Measurements from ENCODE around the gene CRABP2. TPM values are rescaled to one million over a fixed set of nuclear protein-coding genes. Genes with fewer than 3 reads are reported as not detected.
A peak's percentile ranks its signal among the peaks of the same experiment; 100 is the strongest.

Gene CRABP2
- polyA plus RNA-seq, 1 of the 3 experiments (the other 2 are of a cell fraction) = 42.1 TPM

DNA sequence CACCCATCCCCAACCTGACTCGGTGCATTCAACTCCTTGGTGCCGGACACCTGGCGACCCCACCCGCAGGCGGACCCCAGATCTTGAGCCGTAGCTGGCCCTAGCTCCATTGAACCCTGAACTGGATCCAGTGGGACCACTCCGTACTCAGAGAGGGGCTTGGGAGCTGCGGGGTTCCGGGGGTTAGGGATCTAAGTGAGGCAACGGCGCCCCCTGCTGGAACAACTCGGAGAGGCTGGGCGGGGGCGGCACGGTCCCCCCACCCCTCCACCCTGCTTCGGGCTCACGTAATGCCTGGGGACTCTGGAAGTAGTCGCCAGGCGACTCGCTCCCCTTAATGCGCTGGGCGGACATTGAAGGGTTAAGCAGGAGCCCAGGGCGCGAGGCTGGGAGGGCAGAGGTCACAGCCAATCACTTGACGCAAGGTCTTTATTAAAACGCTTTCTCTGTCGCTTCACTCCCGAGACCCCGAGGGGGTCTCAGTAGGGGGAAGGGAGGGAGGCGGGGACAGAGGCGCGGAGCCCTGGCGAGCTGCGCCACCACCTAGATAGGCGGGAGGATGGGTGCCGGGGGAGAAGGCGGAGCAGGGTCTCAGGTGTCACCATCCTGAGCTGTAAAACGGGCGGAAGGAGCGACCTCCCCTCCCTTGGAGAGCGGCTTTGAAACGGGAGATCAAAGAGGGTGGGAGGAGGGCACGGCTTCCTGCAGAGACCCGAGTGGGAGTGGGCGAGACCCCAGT, 704 bp upstream of the CRABP2 start (continued):
- TF ChIP-seq SIN3A (IDR thresholded peaks at IDR 0.05; ENCODE audit: borderline replicate concordance, low read depth, low read length) = no peak
- TF ChIP-seq TEAD4 (IDR thresholded peaks at IDR 0.05; ENCODE audit: borderline replicate concordance, insufficient read depth) = no peak

DNA sequence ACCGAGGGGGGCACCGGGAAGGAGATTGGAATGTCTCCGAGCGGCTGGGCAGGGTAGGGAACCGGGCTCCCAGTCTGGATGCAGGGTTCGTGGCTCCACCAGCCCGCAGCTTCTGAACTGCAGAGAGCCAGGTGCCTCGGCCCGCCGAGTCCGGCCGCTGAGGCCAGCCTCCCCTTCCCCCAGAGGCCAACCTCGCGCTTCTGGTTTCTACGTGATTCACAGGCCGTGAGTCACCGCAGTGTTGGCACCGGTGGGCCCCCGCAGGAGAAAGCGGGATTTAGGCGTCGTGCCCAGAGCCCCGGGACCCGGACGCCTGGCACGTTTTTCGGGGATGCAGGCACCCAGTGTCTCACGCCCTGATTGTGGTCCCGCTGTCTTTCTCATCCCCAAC, 458 bp downstream of the CRABP2 start:
- Histone ChIP-seq H3K79me2 (ENCODE audit: insufficient read depth) (no peaks in the 10 kb centered on the region), H4K20me1 (ENCODE audit: insufficient read depth) (no peaks in the 10 kb centered on the region), H3K4me1 (ENCODE audit: control insufficient read depth in 1 of 2, insufficient read depth in 2 of 2, low read depth in 1 of 2, low read length in 1 of 2) (peaks cover 61 to 87% of the 10 kb centered on the region in 2 experiments), H3K9me2 (no peaks in the 10 kb centered on the region), H2AFZ (ENCODE audit: low read depth) (no peak overlapping the region), H3K27ac (ENCODE audit: low read depth in 2 of 2, low read length in 1 of 2) (peak overlapping the region in 1 of 2 experiments; percentile 98; a peak in 2 of 4 replicates), H3K9me3 (no peaks in the 10 kb centered on the region), H3K36me3 (replicated peaks in 1 of 2; ENCODE audit: control insufficient read depth in 1 of 2, insufficient read depth in 2 of 2, low read length in 1 of 2) (peaks cover 0 to 12% of the 10 kb centered on the region in 2 experiments), H3K9ac (peak overlapping the region; percentile 44; the same call in 1 of the 2 replicates), H3K27me3 (ENCODE audit: insufficient read depth) (no peaks in the 10 kb centered on the region), H3F3A (replicated peaks; ENCODE audit: insufficient read depth) (peaks cover 29% of the 10 kb centered on the region), H3K4me2 (peak overlapping the region; percentile 89), H3K4me3 (ENCODE audit: low read depth in 2 of 2, low read length in 1 of 2) (peak overlapping the region; percentile 54 to 58)
- WGBS (ENCODE audit: low lambda C conversion rate) = 5% methylated on average over 11 of the region's 29 CpGs
- no peak for DNase-seq
- ChIA-PET POLR2A (interaction anchor here (1.8 to 5.3 kb wide), 3 partner anchors 14 to 29 kb away, joined by 5 to 57 read pairs (median 7); partner anchors contain the start of genes ISG20L2 and METTL25B), CTCF (interaction anchor here (1.1 to 45.5 kb wide), 5 partner anchors 9 to 96 kb away, joined by 3 to 2702 read pairs (median 5); partner anchors contain the start of genes CRABP2, ISG20L2, METTL25B and NES)
- no peak for TF ChIP-seq ELF1 (IDR thresholded peaks at IDR 0.05)
- peak; percentile 56 for TF ChIP-seq TEAD4 (IDR thresholded peaks at IDR 0.05; ENCODE audit: borderline replicate concordance, insufficient read depth)
- no peak for TF ChIP-seq FOXJ3 (CRISPR knock-in tag; IDR thresholded peaks at IDR 0.05)
- TF ChIP-seq, protein P1, sequence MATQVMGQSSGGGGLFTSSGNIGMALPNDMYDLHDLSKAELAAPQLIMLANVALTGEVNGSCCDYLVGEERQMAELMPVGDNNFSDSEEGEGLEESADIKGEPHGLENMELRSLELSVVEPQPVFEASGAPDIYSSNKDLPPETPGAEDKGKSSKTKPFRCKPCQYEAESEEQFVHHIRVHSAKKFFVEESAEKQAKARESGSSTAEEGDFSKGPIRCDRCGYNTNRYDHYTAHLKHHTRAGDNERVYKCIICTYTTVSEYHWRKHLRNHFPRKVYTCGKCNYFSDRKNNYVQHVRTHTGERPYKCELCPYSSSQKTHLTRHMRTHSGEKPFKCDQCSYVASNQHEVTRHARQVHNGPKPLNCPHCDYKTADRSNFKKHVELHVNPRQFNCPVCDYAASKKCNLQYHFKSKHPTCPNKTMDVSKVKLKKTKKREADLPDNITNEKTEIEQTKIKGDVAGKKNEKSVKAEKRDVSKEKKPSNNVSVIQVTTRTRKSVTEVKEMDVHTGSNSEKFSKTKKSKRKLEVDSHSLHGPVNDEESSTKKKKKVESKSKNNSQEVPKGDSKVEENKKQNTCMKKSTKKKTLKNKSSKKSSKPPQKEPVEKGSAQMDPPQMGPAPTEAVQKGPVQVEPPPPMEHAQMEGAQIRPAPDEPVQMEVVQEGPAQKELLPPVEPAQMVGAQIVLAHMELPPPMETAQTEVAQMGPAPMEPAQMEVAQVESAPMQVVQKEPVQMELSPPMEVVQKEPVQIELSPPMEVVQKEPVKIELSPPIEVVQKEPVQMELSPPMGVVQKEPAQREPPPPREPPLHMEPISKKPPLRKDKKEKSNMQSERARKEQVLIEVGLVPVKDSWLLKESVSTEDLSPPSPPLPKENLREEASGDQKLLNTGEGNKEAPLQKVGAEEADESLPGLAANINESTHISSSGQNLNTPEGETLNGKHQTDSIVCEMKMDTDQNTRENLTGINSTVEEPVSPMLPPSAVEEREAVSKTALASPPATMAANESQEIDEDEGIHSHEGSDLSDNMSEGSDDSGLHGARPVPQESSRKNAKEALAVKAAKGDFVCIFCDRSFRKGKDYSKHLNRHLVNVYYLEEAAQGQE (IDR thresholded peaks at IDR 0.05; ENCODE audit: low read depth, low read length) = 0 out of 2 replicates have a peak, but pooled peaks have one; percentile 52
- no peak for TF ChIP-seq EZH2phosphoT487 (IDR thresholded peaks at IDR 0.05; ENCODE audit: borderline replicate concordance, low read depth)
- no peak for TF ChIP-seq MXI1 (IDR thresholded peaks at IDR 0.05; ENCODE audit: low read depth, low read length)
- no peak for TF ChIP-seq YY1 (IDR thresholded peaks at IDR 0.05; ENCODE audit: low read depth)
- peak; percentile 84 for TF ChIP-seq JUND (IDR thresholded peaks at IDR 0.05)
- no peak for TF ChIP-seq SMC3 (IDR thresholded peaks at IDR 0.05; ENCODE audit: low read depth, low read length)
- no peak for TF ChIP-seq RCOR1 (IDR thresholded peaks at IDR 0.05; ENCODE audit: low read length)
- TF ChIP-seq, protein P2, sequence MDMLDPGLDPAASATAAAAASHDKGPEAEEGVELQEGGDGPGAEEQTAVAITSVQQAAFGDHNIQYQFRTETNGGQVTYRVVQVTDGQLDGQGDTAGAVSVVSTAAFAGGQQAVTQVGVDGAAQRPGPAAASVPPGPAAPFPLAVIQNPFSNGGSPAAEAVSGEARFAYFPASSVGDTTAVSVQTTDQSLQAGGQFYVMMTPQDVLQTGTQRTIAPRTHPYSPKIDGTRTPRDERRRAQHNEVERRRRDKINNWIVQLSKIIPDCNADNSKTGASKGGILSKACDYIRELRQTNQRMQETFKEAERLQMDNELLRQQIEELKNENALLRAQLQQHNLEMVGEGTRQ (IDR thresholded peaks at IDR 0.05; ENCODE audit: borderline replicate concordance, low read depth, low read length) = no peak
- TF ChIP-seq NFIC (IDR thresholded peaks at IDR 0.05; ENCODE audit: borderline replicate concordance) = peak; percentile 96
- TF ChIP-seq, protein P3, sequence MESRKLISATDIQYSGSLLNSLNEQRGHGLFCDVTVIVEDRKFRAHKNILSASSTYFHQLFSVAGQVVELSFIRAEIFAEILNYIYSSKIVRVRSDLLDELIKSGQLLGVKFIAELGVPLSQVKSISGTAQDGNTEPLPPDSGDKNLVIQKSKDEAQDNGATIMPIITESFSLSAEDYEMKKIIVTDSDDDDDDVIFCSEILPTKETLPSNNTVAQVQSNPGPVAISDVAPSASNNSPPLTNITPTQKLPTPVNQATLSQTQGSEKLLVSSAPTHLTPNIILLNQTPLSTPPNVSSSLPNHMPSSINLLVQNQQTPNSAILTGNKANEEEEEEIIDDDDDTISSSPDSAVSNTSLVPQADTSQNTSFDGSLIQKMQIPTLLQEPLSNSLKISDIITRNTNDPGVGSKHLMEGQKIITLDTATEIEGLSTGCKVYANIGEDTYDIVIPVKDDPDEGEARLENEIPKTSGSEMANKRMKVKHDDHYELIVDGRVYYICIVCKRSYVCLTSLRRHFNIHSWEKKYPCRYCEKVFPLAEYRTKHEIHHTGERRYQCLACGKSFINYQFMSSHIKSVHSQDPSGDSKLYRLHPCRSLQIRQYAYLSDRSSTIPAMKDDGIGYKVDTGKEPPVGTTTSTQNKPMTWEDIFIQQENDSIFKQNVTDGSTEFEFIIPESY (IDR thresholded peaks at IDR 0.05; ENCODE audit: borderline replicate concordance, low read depth) = 0 out of 2 replicates have a peak, but pooled peaks have one; percentile 58
- TF ChIP-seq SIN3A (IDR thresholded peaks at IDR 0.05; ENCODE audit: borderline replicate concordance, low read depth, low read length) = peak; percentile 60; the same call in 1 of the 2 replicates
- TF ChIP-seq RFX5 (IDR thresholded peaks at IDR 0.05; ENCODE audit: low read length) = no peak
- peak; percentile 78 for TF ChIP-seq TCF12 (IDR thresholded peaks at IDR 0.05)
- 0 out of 2 replicates have a peak, but pooled peaks have one; percentile 18 for TF ChIP-seq TAF1 (IDR thresholded peaks at IDR 0.05; ENCODE audit: borderline replicate concordance, low read depth, low read length)
- TF ChIP-seq, protein P4, sequence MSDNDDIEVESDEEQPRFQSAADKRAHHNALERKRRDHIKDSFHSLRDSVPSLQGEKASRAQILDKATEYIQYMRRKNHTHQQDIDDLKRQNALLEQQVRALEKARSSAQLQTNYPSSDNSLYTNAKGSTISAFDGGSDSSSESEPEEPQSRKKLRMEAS (IDR thresholded peaks at IDR 0.05; ENCODE audit: low read depth) = peak; percentile 90
- no peak for TF ChIP-seq NRF1 (IDR thresholded peaks at IDR 0.05; ENCODE audit: low read depth, low read length)
- no peak for TF ChIP-seq CHD2 (IDR thresholded peaks at IDR 0.05; ENCODE audit: low read length, partially characterized antibody)
- TF ChIP-seq, protein P5, sequence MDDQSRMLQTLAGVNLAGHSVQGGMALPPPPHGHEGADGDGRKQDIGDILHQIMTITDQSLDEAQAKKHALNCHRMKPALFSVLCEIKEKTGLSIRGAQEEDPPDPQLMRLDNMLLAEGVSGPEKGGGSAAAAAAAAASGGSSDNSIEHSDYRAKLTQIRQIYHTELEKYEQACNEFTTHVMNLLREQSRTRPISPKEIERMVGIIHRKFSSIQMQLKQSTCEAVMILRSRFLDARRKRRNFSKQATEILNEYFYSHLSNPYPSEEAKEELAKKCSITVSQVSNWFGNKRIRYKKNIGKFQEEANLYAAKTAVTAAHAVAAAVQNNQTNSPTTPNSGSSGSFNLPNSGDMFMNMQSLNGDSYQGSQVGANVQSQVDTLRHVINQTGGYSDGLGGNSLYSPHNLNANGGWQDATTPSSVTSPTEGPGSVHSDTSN (IDR thresholded peaks at IDR 0.05) = peak; percentile 28; the same call in 1 of the 2 replicates
- no peak for TF ChIP-seq MEF2A (IDR thresholded peaks at IDR 0.05; ENCODE audit: borderline replicate concordance, low read depth)

Measured in SK-N-SH (cell line).